HCT116 (cell line): ENCODE measurements around the gene PI16. TPM values are rescaled to one million over a fixed set of nuclear protein-coding genes. Genes with fewer than 3 reads are reported as not detected.
A peak's percentile ranks its signal among the peaks of the same experiment; 100 is the strongest.

Source experiments
- ATAC-seq: fragments of 200-7000 bp; cut with Tn5 transposase; 2 replicates; pipeline ENCODE4 v1.9.1; 2020; ENCODE audit warnings: mild to moderate bottlenecking, moderate library complexity
- BruUV-seq: library from RNA; stranded (reverse); fragments of 400-500 nt; replicated peaks from 2 replicates; lab custom pipeline; 2021; lab: Mats Ljungman, UMichigan
- CTCF ChIA-PET: fragments of 300-600 bp; sonication (Branson Sonifier 250); formaldehyde crosslinking; loops from one replicate; lab custom pipeline; 2021; ENCODE audit warnings: antibody characterized with exemption; lab: Charles Lee
- POLR2A ChIA-PET: fragments of 300-600, 350-600 bp; sonication (Branson Sonifier 250); formaldehyde crosslinking; loops from one replicate; lab custom pipeline; 2021; ENCODE audit warnings: antibody characterized with exemption; lab: Charles Lee
- RAD21 ChIA-PET, 2 experiments: fragments of 300-600 bp; sonication (Branson Sonifier 250); formaldehyde crosslinking; loops; one replicate each; lab custom pipeline; 2023; ENCODE audit warnings: low total read pairs in 2 of 2; ENCODE audit not compliant: uncharacterized antibody in 2 of 2, unreplicated experiment in 2 of 2, low non-redundant PET in 1 of 2; lab: Charles Lee
- DNase-seq: peaks from one replicate; pipeline ENCODE4 v3.0.0-alpha.2; 2010; ENCODE audit warnings: low read depth, low spot score
- H2AFZ ChIP-seq: fragments of 200-600 bp; shearing (Covaris generic), sonication (generic); 2 replicates; pipeline ENCODE4 v1.6.1; 2017; ENCODE audit warnings: low read depth, mixed run types, mixed read lengths, antibody characterized with exemption, low read length; ENCODE audit not compliant: poor library complexity, severe bottlenecking
- H3K27ac ChIP-seq: 2 replicates; pipeline ENCODE4 v1.5.1; 2012; ENCODE audit warnings: low read depth, low read length
- H3K27me3 ChIP-seq: fragments of 200-600 bp; sonication (generic); 2 replicates; pipeline ENCODE4 v1.6.1; 2016; ENCODE audit warnings: mixed run types, low read length, mixed read lengths; ENCODE audit not compliant: insufficient read depth
- H3K36me3 ChIP-seq, 2 experiments: fragments of 200-500 bp in 1 of 2; fragments of 200-600 bp in 1 of 2; sonication (Bioruptor generic) in 1 of 2; sonication (generic) in 1 of 2; 2 replicates each; pipeline versions ENCODE4 v1.5.1 to v1.6.1; 2014 to 2016; ENCODE audit warnings: low read length in 2 of 2, inconsistent platforms in 1 of 2, mixed read lengths in 1 of 2, mixed run types in 1 of 2; ENCODE audit not compliant: insufficient read depth in 2 of 2, control insufficient read depth in 1 of 2
- H3K4me1 ChIP-seq, 2 experiments: fragments of 200-600 bp in 1 of 2; sonication (generic) in 1 of 2; 2 replicates each; pipeline versions ENCODE4 v1.5.1 to v1.6.1; 2012 to 2017; ENCODE audit warnings: low read length in 2 of 2, inconsistent platforms in 1 of 2, mild to moderate bottlenecking in 1 of 2, mixed read lengths in 1 of 2, mixed run types in 1 of 2, moderate library complexity in 1 of 2; ENCODE audit not compliant: insufficient read depth in 2 of 2, control insufficient read depth in 1 of 2
- H3K4me2 ChIP-seq: fragments of 200-600 bp; sonication (generic); 2 replicates; pipeline ENCODE4 v1.6.1; 2017; ENCODE audit warnings: mixed run types, low read length, mixed read lengths
- H3K4me3 ChIP-seq, 2 experiments: fragments of 200-600 bp in 1 of 2; sonication (generic) in 1 of 2; replicated peaks in 1 of 2; 2 replicates each; pipeline ENCODE4 v1.5.1; 2011 to 2016; ENCODE audit warnings: low read length in 2 of 2, control low read depth in 1 of 2, low read depth in 1 of 2, mild to moderate bottlenecking in 1 of 2, mixed read lengths in 1 of 2, mixed run types in 1 of 2
- H3K79me2 ChIP-seq: fragments of 200-600 bp; sonication (generic); 2 replicates; pipeline ENCODE4 v1.6.1; 2017; ENCODE audit warnings: mild to moderate bottlenecking, mixed run types, low read length, moderate library complexity, mixed read lengths; ENCODE audit not compliant: insufficient read depth
- H3K9ac ChIP-seq: fragments of 200-600 bp; sonication (generic); 2 replicates; pipeline ENCODE4 v1.6.1; 2016; ENCODE audit warnings: low read length, mixed read lengths
- H3K9me2 ChIP-seq: fragments of 200-600 bp; sonication (generic), shearing (Covaris generic); 2 replicates; pipeline ENCODE4 v1.6.1; 2017; ENCODE audit warnings: mixed run types, mild to moderate bottlenecking, moderate library complexity; ENCODE audit not compliant: insufficient read depth
- H3K9me3 ChIP-seq, 2 experiments: fragments of 200-500 bp in 1 of 2; fragments of 200-600 bp in 1 of 2; sonication (Bioruptor generic) in 1 of 2; sonication (generic) in 1 of 2; 2 replicates each; pipeline ENCODE4 v1.6.1; 2014 to 2017; ENCODE audit warnings: low read length in 2 of 2, mixed read lengths in 2 of 2, inconsistent platforms in 1 of 2, low read depth in 1 of 2, mild to moderate bottlenecking in 1 of 2, mixed run types in 1 of 2, moderate library complexity in 1 of 2; ENCODE audit not compliant: control insufficient read depth in 1 of 2, insufficient read depth in 1 of 2
- H4K20me1 ChIP-seq: fragments of 200-600 bp; sonication (generic), shearing (Covaris generic); 2 replicates; pipeline ENCODE4 v1.6.1; 2017; ENCODE audit warnings: mixed run types, mild to moderate bottlenecking, moderate library complexity; ENCODE audit not compliant: insufficient read depth
- CEBPB ChIP-seq: IDR thresholded peaks from 2 replicates; pipeline ENCODE4 v1.6.1; 2012; ENCODE audit warnings: low read depth
- EZH2phosphoT487 ChIP-seq: fragments of 200-600 bp; IDR thresholded peaks from 2 replicates; pipeline ENCODE4 v1.6.1; 2018; ENCODE audit warnings: antibody characterized with exemption, borderline replicate concordance
- JUND ChIP-seq: IDR thresholded peaks from 2 replicates; pipeline ENCODE4 v1.6.1; 2012
- POLR2A ChIP-seq: IDR thresholded peaks from 2 replicates; pipeline ENCODE4 v1.7.0; 2011; ENCODE audit warnings: borderline replicate concordance; ENCODE audit not compliant: insufficient read depth, insufficient read length; ENCODE audit errors: extremely low read depth
- RAD21 ChIP-seq: IDR thresholded peaks from 2 replicates; pipeline ENCODE4 v1.6.1; 2012; ENCODE audit warnings: low read depth, mild to moderate bottlenecking
- REST ChIP-seq: IDR thresholded peaks from 2 replicates; pipeline ENCODE4 v1.6.1; 2012; ENCODE audit warnings: low read depth
- TCF7L2 ChIP-seq: IDR thresholded peaks from 2 replicates; pipeline ENCODE4 v1.7.0; 2011; ENCODE audit warnings: borderline replicate concordance, inconsistent platforms; ENCODE audit not compliant: insufficient read depth, insufficient read length; ENCODE audit errors: extremely low read depth
- ZBTB33 ChIP-seq: IDR thresholded peaks from 2 replicates; pipeline ENCODE4 v1.6.1; 2011; ENCODE audit warnings: mild to moderate bottlenecking, low read length, moderate library complexity; ENCODE audit not compliant: insufficient replicate concordance; ENCODE audit errors: extremely low read depth
- ZNF274 ChIP-seq: fragments of 200-500 bp; sonication (Bioruptor generic); IDR thresholded peaks from 2 replicates; pipeline ENCODE4 v1.6.1; 2014; ENCODE audit warnings: mild to moderate bottlenecking, low read depth, low read length, inconsistent platforms
- intact Hi-C: fragments of 100-400 bp; cut with micrococcal nuclease; formaldehyde crosslinking; loops from 2 replicates; pipeline ENCODE4 v1.10.0; 2022
- total RNA-seq: library from RNA; stranded (reverse); gene quantifications from one replicate; pipeline ENCODE4 v1.2.1, GENCODE V29; 2021; ENCODE audit not compliant: unreplicated experiment

Gene PI16
- total RNA-seq, 1 experiment from 2014 or later = 0.59 TPM

- H3K9me3 ChIP-seq = no peaks in the 10 kb centered on the region
- peak overlapping the region; percentile 44; the same call in 1 of the 2 replicates for H3K4me2 ChIP-seq
- H3K79me2 ChIP-seq = no peaks in the 10 kb centered on the region
- DNase-seq = no peak
- H3K36me3 ChIP-seq = peaks cover 6% of the 10 kb centered on the region in 2 experiments; a peak in 3 of 4 replicates
- no peaks in the 10 kb centered on the region for H4K20me1 ChIP-seq
- H3K27ac ChIP-seq = no peak overlapping the region
- RAD21 ChIA-PET = no interaction called here
- no peaks in the 10 kb centered on the region for H3K9me2 ChIP-seq
- H3K9ac ChIP-seq = no peak overlapping the region
- H3K4me3 ChIP-seq = no peak overlapping the region
- peak; percentile 21; the same call in 1 of the 2 replicates for ATAC-seq
- TF ChIP-seq JUND (no peak), RAD21 (peak; percentile 27; the same call in 1 of the 2 replicates), ZBTB33 (no peak), ZNF274 (no peak), REST (no peak), POLR2A (no peak), EZH2phosphoT487 (no peak), TCF7L2 (no peak), CEBPB (no peak)
- BruUV-seq = no TSS peak
- CTCF ChIA-PET = no interaction called here
- peaks cover 24 to 47% of the 10 kb centered on the region in 2 experiments for H3K4me1 ChIP-seq
- POLR2A ChIA-PET = no interaction called here
- intact Hi-C loops = loop anchor here (10.0 kb wide), 1 partner anchor 292 kb away; no protein-coding TSS in a partner anchor
- H2AFZ ChIP-seq = no peak overlapping the region
- H3K27me3 ChIP-seq = no peaks in the 10 kb centered on the region
These were observed 42.0 kb upstream of the PI16 start for GRCh38 chr6:36912586-36912985.
